Measurements from ENCODE around the gene IGFBP2. TPM values are rescaled to one million over a fixed set of nuclear protein-coding genes. Genes with fewer than 3 reads are reported as not detected.

Gene IGFBP2
- polyA plus RNA-seq, 1 donor (not counting 4 experiments of a cell fraction or from before 2014, with no cell fraction given) = 10.2 TPM

- dilution Hi-C loops (cut with MboI; ENCODE audit: extremely low pct_ligation_motif_present, low sequenced_read_pairs) = loop anchor here (10.0 kb wide), 1 partner anchor 136 kb away; no protein-coding TSS in a partner anchor
- H3K27me3 ChIP-seq (ENCODE audit: control insufficient read depth, extremely low read depth, insufficient read depth, low read length) = no peaks in the 10 kb centered on the region
- no peak for DNase-seq (ENCODE audit: low read depth, low spot score)
Measured at GRCh38 chr2:216650626-216651257, 17.5 kb downstream of the IGFBP2 start.

GRCh38 chr2:216651351-216651881 lies 18.2 kb downstream of the IGFBP2 start:
- Histone ChIP-seq H3K4me2 (ENCODE audit: control insufficient read depth, extremely low read depth, insufficient read depth, low read depth, low read length) (no peak overlapping the region), H3K9me3 (ENCODE audit: control insufficient read depth, low read depth, low read length) (no peaks in the 10 kb centered on the region), H3K9ac (ENCODE audit: control insufficient read depth, extremely low read depth, insufficient read depth, low read length) (no peak overlapping the region), H3K9me1 (ENCODE audit: control insufficient read depth, extremely low read depth, insufficient read depth, low read length) (no peaks in the 10 kb centered on the region), H3K4me3 (ENCODE audit: control insufficient read depth in 2 of 3, extremely low read depth in 1 of 3, insufficient read depth in 2 of 3, low read depth in 1 of 3, low read length in 3 of 3) (no peak overlapping the region), H3K79me2 (ENCODE audit: control insufficient read depth, insufficient read depth, low read length) (no peaks in the 10 kb centered on the region), H4K20me1 (ENCODE audit: control insufficient read depth, extremely low read depth, insufficient read depth, low read length) (no peaks in the 10 kb centered on the region), H3K4me1 (ENCODE audit: control insufficient read depth, extremely low read depth, insufficient read depth, low read length) (no peaks in the 10 kb centered on the region), H3K27me3 (ENCODE audit: control insufficient read depth, extremely low read depth, insufficient read depth, low read length) (no peaks in the 10 kb centered on the region), H3K36me3 (ENCODE audit: control insufficient read depth in 2 of 2, extremely low read depth in 1 of 2, insufficient read depth in 2 of 2, low read length in 2 of 2) (no peaks in the 10 kb centered on the region), H3K27ac (ENCODE audit: control insufficient read depth, insufficient read depth, low read length) (no peak overlapping the region), H2AFZ (ENCODE audit: control insufficient read depth, low read length) (no peak overlapping the region)
- FAIRE-seq (no peak), DNase-seq (ENCODE audit: low read depth, low spot score) (no peak)
- dilution Hi-C loops (cut with MboI; ENCODE audit: extremely low pct_ligation_motif_present, low sequenced_read_pairs) = loop anchor here (10.0 kb wide), 1 partner anchor 137 kb away; no protein-coding TSS in a partner anchor
- TF ChIP-seq EZH2 (IDR thresholded peaks at IDR 0.05; ENCODE audit: low read length) = no peak
- no peak for TF ChIP-seq CTCF (optimal IDR thresholded peaks at IDR 0.05 in 1 of 3, IDR thresholded peaks at IDR 0.05 in 1 of 3, conservative IDR thresholded peaks at IDR 0.05 in 1 of 3; ENCODE audit: extremely low read depth in 1 of 3, insufficient read depth in 2 of 3, low read length in 3 of 3)

More at GRCh38 chr2:216650626-216651257, 17.5 kb downstream of the IGFBP2 start:
- H3K9me3 ChIP-seq (ENCODE audit: control insufficient read depth, low read depth, low read length) = no peaks in the 10 kb centered on the region
- H3K79me2 ChIP-seq (ENCODE audit: control insufficient read depth, insufficient read depth, low read length) = no peaks in the 10 kb centered on the region
- H3K36me3 ChIP-seq (ENCODE audit: control insufficient read depth in 2 of 2, extremely low read depth in 1 of 2, insufficient read depth in 2 of 2, low read length in 2 of 2) = no peaks in the 10 kb centered on the region
- H3K4me2 ChIP-seq (ENCODE audit: control insufficient read depth, extremely low read depth, insufficient read depth, low read depth, low read length) = no peak overlapping the region
- no peak overlapping the region for H3K27ac ChIP-seq (ENCODE audit: control insufficient read depth, insufficient read depth, low read length)
- no peak for TF ChIP-seq CTCF (optimal IDR thresholded peaks at IDR 0.05 in 1 of 3, IDR thresholded peaks at IDR 0.05 in 1 of 3, conservative IDR thresholded peaks at IDR 0.05 in 1 of 3; ENCODE audit: extremely low read depth in 1 of 3, insufficient read depth in 2 of 3, low read length in 3 of 3)
- no peak for TF ChIP-seq EZH2 (IDR thresholded peaks at IDR 0.05; ENCODE audit: low read length)
- H3K9me1 ChIP-seq (ENCODE audit: control insufficient read depth, extremely low read depth, insufficient read depth, low read length) = no peaks in the 10 kb centered on the region
- no peak for FAIRE-seq
- no peak overlapping the region for H2AFZ ChIP-seq (ENCODE audit: control insufficient read depth, low read length)
- H3K4me1 ChIP-seq (ENCODE audit: control insufficient read depth, extremely low read depth, insufficient read depth, low read length) = no peaks in the 10 kb centered on the region
- H3K4me3 ChIP-seq (ENCODE audit: control insufficient read depth in 2 of 3, extremely low read depth in 1 of 3, insufficient read depth in 2 of 3, low read depth in 1 of 3, low read length in 3 of 3) = no peak overlapping the region
- H3K9ac ChIP-seq (ENCODE audit: control insufficient read depth, extremely low read depth, insufficient read depth, low read length) = no peak overlapping the region
- no peaks in the 10 kb centered on the region for H4K20me1 ChIP-seq (ENCODE audit: control insufficient read depth, extremely low read depth, insufficient read depth, low read length)

Measured in keratinocyte (primary cell).